ENCODE data around the gene CHURC1.

The CHURC1 gene

DNA sequence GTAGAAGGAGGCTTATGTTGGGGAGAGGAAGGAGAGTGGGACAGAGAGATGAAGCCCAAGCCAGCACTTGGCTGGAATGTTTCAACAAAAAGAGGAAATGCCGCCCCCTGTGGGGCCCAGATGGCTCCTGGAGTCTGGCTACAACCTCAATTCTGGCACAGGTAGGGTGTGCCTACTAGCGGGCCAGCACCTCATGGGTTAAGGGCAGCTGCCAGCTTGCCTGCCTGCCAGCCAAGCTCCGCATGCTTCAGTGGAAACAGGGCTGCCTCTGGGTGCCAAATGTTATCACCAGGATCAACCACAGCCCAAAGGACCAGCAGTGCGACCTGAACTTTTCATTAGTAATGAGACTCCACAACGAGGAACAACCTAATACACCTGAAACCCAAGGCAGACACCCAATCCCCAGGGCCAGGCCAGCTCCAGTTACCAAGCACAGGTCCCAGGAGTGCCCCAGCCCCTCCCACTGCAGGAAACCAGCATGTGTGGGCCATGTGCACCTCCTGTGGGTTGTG is 46.6 kb downstream of the CHURC1 start:
- peak overlapping the region; percentile 41 for H3K18ac ChIP-seq (ENCODE audit: low read length)
- H2AK5ac ChIP-seq (ENCODE audit: low read depth, low read length): peak overlapping the region; percentile 63
- H3K27me3 ChIP-seq (ENCODE audit: control insufficient read depth in 3 of 3, insufficient read depth in 3 of 3, low read depth in 1 of 3, low read length in 3 of 3): peaks cover 0 to under 1% (median 0%) of the 10 kb centered on the region in 3 experiments
- no peak overlapping the region for H3K4me2 ChIP-seq (ENCODE audit: insufficient read depth, low read length, poor library complexity, severe bottlenecking)
- H3K36me3 ChIP-seq (replicated peaks in 1 of 2; ENCODE audit: control insufficient read depth in 2 of 2, insufficient read depth in 2 of 2, low read length in 2 of 2): peaks cover 0 to 8% of the 10 kb centered on the region in 2 donors
- no peak overlapping the region for H3K23ac ChIP-seq (ENCODE audit: low read depth, low read length, poor library complexity)
- H3K14ac ChIP-seq (ENCODE audit: low read length): no peak overlapping the region
- H3K9ac ChIP-seq (ENCODE audit: low read depth, low read length, poor library complexity): no peak overlapping the region
- H4K91ac ChIP-seq (ENCODE audit: low read depth, low read length, poor library complexity): no peak overlapping the region
- no peak overlapping the region for H4K8ac ChIP-seq (ENCODE audit: low read depth, low read length)
- no peak overlapping the region for H2BK5ac ChIP-seq (ENCODE audit: low read length)
- H3K4me3 ChIP-seq (ENCODE audit: low read length in 2 of 2): no peak overlapping the region
- DNase-seq (ENCODE audit: low spot score): no peak
- no CpG with 5 or more reads among the region's 5 CpGs for WGBS, 2 donors (ENCODE audit: extremely low coverage in 2 of 2, insufficient read length in 2 of 2, insufficient replicate concordance in 1 of 2)
- no peak overlapping the region for H2BK120ac ChIP-seq (ENCODE audit: low read depth, low read length)
- peaks cover 0 to 4% of the 10 kb centered on the region in 2 donors for H3K4me1 ChIP-seq (ENCODE audit: control insufficient read depth in 2 of 2, insufficient read depth in 1 of 2, low read depth in 1 of 2, low read length in 2 of 2)
- H3K9me3 ChIP-seq (replicated peaks in 1 of 2; ENCODE audit: control insufficient read depth in 2 of 2, insufficient read depth in 1 of 2, low read depth in 1 of 2, low read length in 2 of 2): no peaks in the 10 kb centered on the region
- no peak overlapping the region for H3K4ac ChIP-seq (ENCODE audit: low read length)
- no peak overlapping the region for H3K27ac ChIP-seq (replicated peaks; ENCODE audit: low read length)
- H2BK15ac ChIP-seq (ENCODE audit: low read length): no peak overlapping the region
- no peaks in the 10 kb centered on the region for H3K79me1 ChIP-seq (ENCODE audit: low read depth, low read length)
- no peak overlapping the region for H2AFZ ChIP-seq (ENCODE audit: low read length)
- H2BK12ac ChIP-seq (ENCODE audit: low read length): no peak overlapping the region

DNA sequence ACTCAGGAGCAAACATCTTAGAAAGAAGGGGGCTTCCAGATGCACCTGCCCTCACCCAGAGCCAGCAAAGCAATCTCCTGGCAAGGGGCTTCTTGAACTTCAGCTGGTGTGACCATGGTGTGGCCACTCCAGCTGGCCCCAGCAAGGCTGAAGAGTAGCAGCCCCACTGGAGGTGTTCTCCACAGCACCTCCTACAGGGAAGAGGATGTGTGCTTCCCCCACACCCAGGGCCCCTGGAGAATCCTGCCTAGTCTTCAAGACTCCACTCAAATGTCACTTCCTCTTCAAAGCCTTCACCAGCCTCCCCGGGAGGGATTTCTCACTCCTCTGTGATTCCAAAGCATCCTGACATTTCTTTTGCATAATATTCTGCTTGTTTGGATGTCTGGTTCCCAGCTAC is 49.4 kb downstream of the CHURC1 start:
- Histone ChIP-seq H4K8ac (ENCODE audit: low read depth, low read length) (no peak overlapping the region), H3K18ac (ENCODE audit: low read length) (no peak overlapping the region), H3K4me3 (ENCODE audit: low read length in 2 of 2) (no peak overlapping the region), H2BK120ac (ENCODE audit: low read depth, low read length) (no peak overlapping the region), H3K23ac (ENCODE audit: low read depth, low read length, poor library complexity) (no peak overlapping the region), H3K36me3 (replicated peaks in 1 of 2; ENCODE audit: control insufficient read depth in 2 of 2, insufficient read depth in 2 of 2, low read length in 2 of 2) (no peaks in the 10 kb centered on the region), H3K79me1 (ENCODE audit: low read depth, low read length) (no peaks in the 10 kb centered on the region), H3K9me3 (replicated peaks in 1 of 2; ENCODE audit: control insufficient read depth in 2 of 2, insufficient read depth in 1 of 2, low read depth in 1 of 2, low read length in 2 of 2) (no peaks in the 10 kb centered on the region), H3K9ac (ENCODE audit: low read depth, low read length, poor library complexity) (no peak overlapping the region), H3K4me2 (ENCODE audit: insufficient read depth, low read length, poor library complexity, severe bottlenecking) (no peak overlapping the region), H2BK12ac (ENCODE audit: low read length) (no peak overlapping the region), H2AK5ac (ENCODE audit: low read depth, low read length) (no peak overlapping the region), H2BK15ac (ENCODE audit: low read length) (no peak overlapping the region), H3K27me3 (ENCODE audit: control insufficient read depth in 3 of 3, insufficient read depth in 3 of 3, low read depth in 1 of 3, low read length in 3 of 3) (no peaks in the 10 kb centered on the region), H2AFZ (ENCODE audit: low read length) (no peak overlapping the region), H3K27ac (replicated peaks; ENCODE audit: low read length) (no peak overlapping the region), H2BK5ac (ENCODE audit: low read length) (no peak overlapping the region), H4K91ac (ENCODE audit: low read depth, low read length, poor library complexity) (no peak overlapping the region), H3K14ac (ENCODE audit: low read length) (no peak overlapping the region), H3K4ac (ENCODE audit: low read length) (no peak overlapping the region), H3K4me1 (ENCODE audit: control insufficient read depth in 2 of 2, insufficient read depth in 1 of 2, low read depth in 1 of 2, low read length in 2 of 2) (peaks cover 2 to 9% of the 10 kb centered on the region in 2 donors)
- no CpG with 5 or more reads among the region's 1 CpG for WGBS, 2 donors (ENCODE audit: extremely low coverage in 2 of 2, insufficient read length in 2 of 2, insufficient replicate concordance in 1 of 2)
- no peak for DNase-seq (ENCODE audit: low spot score)

DNA sequence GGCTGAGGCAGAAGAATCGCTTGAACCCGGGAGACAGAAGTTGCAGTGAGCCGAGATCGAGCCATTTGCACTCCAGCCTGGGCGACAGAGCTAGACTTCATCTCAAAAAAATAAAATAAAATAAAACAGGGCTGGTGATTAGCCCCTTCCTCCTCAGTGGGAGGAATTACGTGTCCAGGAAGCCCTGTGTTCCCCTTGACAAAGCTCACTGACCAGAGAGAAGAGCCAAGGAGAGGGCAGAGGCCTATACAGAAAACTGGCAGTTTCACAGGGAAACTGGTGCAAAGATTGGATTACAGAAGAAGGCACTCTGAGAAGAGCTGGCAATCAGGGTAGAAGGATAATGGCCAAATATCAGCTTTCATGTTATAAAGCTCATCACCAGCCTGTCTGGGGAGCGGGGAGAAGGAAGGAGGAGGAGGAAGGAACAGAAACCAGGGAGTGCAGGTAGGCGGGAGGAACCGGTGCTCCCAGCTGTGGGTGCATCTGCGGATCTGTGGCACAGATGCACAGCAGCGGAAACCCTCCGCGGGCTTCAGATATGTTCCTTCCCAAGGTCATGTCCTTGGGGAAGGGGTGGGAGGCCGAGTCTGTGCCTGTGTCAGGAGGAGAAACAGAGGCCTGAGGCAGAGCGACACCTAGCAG is 51.2 kb downstream of the CHURC1 start:
- Histone ChIP-seq H3K4ac (ENCODE audit: low read length) (no peak overlapping the region), H3K27ac (replicated peaks; ENCODE audit: low read length) (no peak overlapping the region), H4K91ac (ENCODE audit: low read depth, low read length, poor library complexity) (no peak overlapping the region), H3K14ac (ENCODE audit: low read length) (no peak overlapping the region), H3K9ac (ENCODE audit: low read depth, low read length, poor library complexity) (no peak overlapping the region), H3K36me3 (replicated peaks in 1 of 2; ENCODE audit: control insufficient read depth in 2 of 2, insufficient read depth in 2 of 2, low read length in 2 of 2) (no peaks in the 10 kb centered on the region), H2BK120ac (ENCODE audit: low read depth, low read length) (no peak overlapping the region), H2AK5ac (ENCODE audit: low read depth, low read length) (no peak overlapping the region), H3K9me3 (replicated peaks in 1 of 2; ENCODE audit: control insufficient read depth in 2 of 2, insufficient read depth in 1 of 2, low read depth in 1 of 2, low read length in 2 of 2) (no peaks in the 10 kb centered on the region), H3K23ac (ENCODE audit: low read depth, low read length, poor library complexity) (no peak overlapping the region), H3K4me2 (ENCODE audit: insufficient read depth, low read length, poor library complexity, severe bottlenecking) (no peak overlapping the region), H2BK15ac (ENCODE audit: low read length) (no peak overlapping the region), H3K4me3 (ENCODE audit: low read length in 2 of 2) (no peak overlapping the region), H4K8ac (ENCODE audit: low read depth, low read length) (no peak overlapping the region), H2BK12ac (ENCODE audit: low read length) (no peak overlapping the region), H2AFZ (ENCODE audit: low read length) (no peak overlapping the region), H3K4me1 (ENCODE audit: control insufficient read depth in 2 of 2, insufficient read depth in 1 of 2, low read depth in 1 of 2, low read length in 2 of 2) (peaks cover 2 to 12% of the 10 kb centered on the region in 2 donors), H2BK5ac (ENCODE audit: low read length) (no peak overlapping the region), H3K27me3 (ENCODE audit: control insufficient read depth in 3 of 3, insufficient read depth in 3 of 3, low read depth in 1 of 3, low read length in 3 of 3) (no peaks in the 10 kb centered on the region), H3K79me1 (ENCODE audit: low read depth, low read length) (no peaks in the 10 kb centered on the region), H3K18ac (ENCODE audit: low read length) (no peak overlapping the region)
- no peak for DNase-seq (ENCODE audit: low spot score)
- no CpG with 5 or more reads among the region's 15 CpGs for WGBS, 2 donors (ENCODE audit: extremely low coverage in 2 of 2, insufficient read length in 2 of 2, insufficient replicate concordance in 1 of 2)

DNA sequence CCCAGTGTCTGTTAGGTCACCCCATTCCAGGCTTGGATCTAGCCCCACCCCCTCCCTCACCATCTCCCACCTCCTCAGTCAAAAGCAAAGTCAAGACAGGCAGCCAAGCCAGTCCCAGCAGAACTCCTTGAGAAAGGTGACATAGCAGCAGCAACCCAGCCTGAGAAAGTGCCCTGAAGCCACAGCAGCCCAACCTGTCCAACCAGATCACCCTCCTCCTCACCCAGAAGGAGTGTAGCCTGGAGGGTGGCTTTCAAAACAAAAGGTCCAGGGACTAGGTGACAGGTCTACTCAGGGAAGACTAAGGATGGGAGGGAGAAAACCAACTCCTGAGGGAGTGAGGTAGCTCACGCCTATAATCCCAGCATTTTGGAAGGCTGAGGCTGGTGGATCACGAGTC is 52.7 kb downstream of the CHURC1 start:
- no peak overlapping the region for H2BK5ac ChIP-seq (ENCODE audit: low read length)
- H3K4me3 ChIP-seq (ENCODE audit: low read length in 2 of 2): no peak overlapping the region
- H3K27ac ChIP-seq (replicated peaks; ENCODE audit: low read length): no peak overlapping the region
- H3K4me1 ChIP-seq (ENCODE audit: control insufficient read depth in 2 of 2, insufficient read depth in 1 of 2, low read depth in 1 of 2, low read length in 2 of 2): peaks cover 4 to 13% of the 10 kb centered on the region in 2 donors
- no peaks in the 10 kb centered on the region for H3K79me1 ChIP-seq (ENCODE audit: low read depth, low read length)
- H3K27me3 ChIP-seq (ENCODE audit: control insufficient read depth in 3 of 3, insufficient read depth in 3 of 3, low read depth in 1 of 3, low read length in 3 of 3): peaks cover 0 to 4% (median 0%) of the 10 kb centered on the region in 3 experiments
- no peaks in the 10 kb centered on the region for H3K36me3 ChIP-seq (replicated peaks in 1 of 2; ENCODE audit: control insufficient read depth in 2 of 2, insufficient read depth in 2 of 2, low read length in 2 of 2)
- H4K91ac ChIP-seq (ENCODE audit: low read depth, low read length, poor library complexity): no peak overlapping the region
- no peak overlapping the region for H2AK5ac ChIP-seq (ENCODE audit: low read depth, low read length)
- no peak for DNase-seq (ENCODE audit: low spot score)
- no CpG with 5 or more reads among the region's 2 CpGs for WGBS, 2 donors (ENCODE audit: extremely low coverage in 2 of 2, insufficient read length in 2 of 2, insufficient replicate concordance in 1 of 2)
- no peaks in the 10 kb centered on the region for H3K9me3 ChIP-seq (replicated peaks in 1 of 2; ENCODE audit: control insufficient read depth in 2 of 2, insufficient read depth in 1 of 2, low read depth in 1 of 2, low read length in 2 of 2)
- H2BK15ac ChIP-seq (ENCODE audit: low read length): no peak overlapping the region
- no peak overlapping the region for H2BK12ac ChIP-seq (ENCODE audit: low read length)
- H4K8ac ChIP-seq (ENCODE audit: low read depth, low read length): no peak overlapping the region
- no peak overlapping the region for H2BK120ac ChIP-seq (ENCODE audit: low read depth, low read length)
- H2AFZ ChIP-seq (ENCODE audit: low read length): no peak overlapping the region
- no peak overlapping the region for H3K9ac ChIP-seq (ENCODE audit: low read depth, low read length, poor library complexity)
- H3K4me2 ChIP-seq (ENCODE audit: insufficient read depth, low read length, poor library complexity, severe bottlenecking): no peak overlapping the region
- H3K14ac ChIP-seq (ENCODE audit: low read length): no peak overlapping the region
- H3K4ac ChIP-seq (ENCODE audit: low read length): no peak overlapping the region
- H3K23ac ChIP-seq (ENCODE audit: low read depth, low read length, poor library complexity): no peak overlapping the region
- H3K18ac ChIP-seq (ENCODE audit: low read length): no peak overlapping the region
